ENCODE data around the gene EEF1B2.
"Not testable (repeated sequence)": the region's sequence is repeated elsewhere in the genome, so short reads cannot be mapped to it uniquely, and the experiment has no call there.

The EEF1B2 gene

GRCh38 chr2:206159346-206160124 lies at the start of gene EEF1B2, which contains the start of gene NDUFS1:
EEF1B2 (plus strand) TSS chr2:206159895; CDS start chr2:206159980, 85 bp downstream.
NDUFS1 (minus strand) TSS chr2:206159444; CDS start chr2:206153678, 5,766 bp downstream.
- DNase-seq (ENCODE audit: low read depth): peak; percentile 98

DNA sequence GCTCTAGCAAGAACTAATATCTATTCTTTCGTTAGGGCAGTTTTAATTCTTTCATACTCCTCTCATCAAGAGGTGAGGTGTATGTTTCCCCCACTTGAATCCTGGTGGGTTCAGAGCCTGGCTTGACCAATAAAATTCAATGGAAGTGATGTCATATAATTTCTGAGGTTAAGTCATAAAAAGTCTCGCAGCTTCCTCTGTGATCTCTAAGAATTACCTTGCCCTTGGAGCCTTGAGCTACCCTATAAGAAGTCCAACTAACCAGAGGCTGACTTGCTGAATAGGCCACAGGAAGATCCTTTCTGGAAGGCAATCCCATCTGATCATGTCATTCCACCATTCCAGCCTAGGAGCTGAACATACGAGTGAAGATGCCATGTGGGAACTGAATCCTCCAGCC lies 47.6 kb upstream of the EEF1B2 start:
- no peak for DNase-seq (ENCODE audit: low read depth)

GRCh38 chr2:206112846-206113547 lies 46.7 kb upstream of the EEF1B2 start:
- DNase-seq (ENCODE audit: low read depth): peak; percentile 63

DNA sequence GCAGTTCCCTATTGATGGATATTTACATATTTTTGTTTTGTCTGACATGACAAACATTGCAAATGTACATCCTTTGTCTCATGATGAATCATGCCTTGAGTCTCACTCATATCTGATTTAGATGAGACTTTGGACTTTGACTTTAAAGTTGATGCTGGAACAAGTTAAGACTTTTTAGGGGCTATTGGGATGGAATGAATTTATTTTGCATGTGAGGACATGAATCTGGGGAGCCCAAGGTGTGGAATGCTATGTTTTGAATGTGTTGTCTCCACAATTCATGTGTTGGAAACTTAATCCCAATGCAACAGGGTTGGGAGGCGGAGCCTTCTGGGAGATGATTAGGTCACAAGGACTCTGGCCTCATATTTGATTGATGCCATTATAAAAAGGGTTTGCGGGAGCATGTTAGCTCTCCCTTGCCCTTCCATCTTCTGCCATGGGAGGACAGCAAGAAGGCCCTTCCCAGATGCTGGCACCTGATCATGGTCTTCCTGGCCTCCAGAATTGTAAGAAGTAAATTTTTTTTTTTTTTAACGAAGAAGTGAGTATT lies 44.6 kb upstream of the EEF1B2 start:
- no peak for DNase-seq (ENCODE audit: low read depth)

DNA sequence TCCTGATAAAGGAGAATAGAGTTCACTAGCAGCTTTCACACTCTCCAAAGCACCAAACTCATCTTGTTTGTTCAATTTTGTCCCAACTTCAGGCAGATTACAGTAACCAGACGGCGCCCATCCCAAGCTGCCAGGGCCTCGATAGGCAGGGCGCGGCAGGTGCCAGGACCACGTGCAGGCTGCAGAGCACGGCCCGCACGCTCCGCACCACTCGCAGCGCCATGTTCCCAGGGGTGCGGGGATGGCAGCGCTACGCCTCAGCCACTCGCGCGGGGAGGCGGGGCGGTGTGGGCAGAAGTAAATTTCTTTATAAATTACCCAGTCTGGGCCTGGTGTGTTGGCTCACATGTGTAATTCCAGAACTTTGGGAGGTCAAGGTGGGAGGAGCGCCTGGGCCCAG lies 43.4 kb upstream of the EEF1B2 start:
- no peak for DNase-seq (ENCODE audit: low read depth)

DNA sequence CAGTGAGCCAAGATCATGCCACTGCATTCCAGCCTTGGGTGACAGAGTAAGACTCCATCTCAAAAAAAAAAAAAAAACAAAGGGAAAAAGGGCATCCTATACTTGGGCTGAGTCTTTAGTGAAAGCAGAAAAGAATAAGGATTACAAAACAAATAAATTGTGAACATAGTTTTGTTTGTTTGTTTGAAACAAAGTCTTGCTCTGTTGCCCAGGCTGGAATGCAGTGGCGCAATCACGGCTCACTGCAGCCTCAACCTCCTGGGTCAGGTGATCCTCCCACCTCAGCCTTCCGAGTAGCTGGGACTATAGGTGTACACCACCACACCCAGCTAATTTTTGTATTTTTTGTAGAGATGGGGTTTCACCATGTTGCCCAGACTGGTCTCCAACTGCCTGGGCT lies 37.1 kb upstream of the EEF1B2 start:
- not testable (repeated sequence) for DNase-seq (ENCODE audit: low read depth)

- DNase-seq (ENCODE audit: low read depth): no peak
Measured at GRCh38 chr2:206125901-206126300, 33.8 kb upstream of the EEF1B2 start.

DNA sequence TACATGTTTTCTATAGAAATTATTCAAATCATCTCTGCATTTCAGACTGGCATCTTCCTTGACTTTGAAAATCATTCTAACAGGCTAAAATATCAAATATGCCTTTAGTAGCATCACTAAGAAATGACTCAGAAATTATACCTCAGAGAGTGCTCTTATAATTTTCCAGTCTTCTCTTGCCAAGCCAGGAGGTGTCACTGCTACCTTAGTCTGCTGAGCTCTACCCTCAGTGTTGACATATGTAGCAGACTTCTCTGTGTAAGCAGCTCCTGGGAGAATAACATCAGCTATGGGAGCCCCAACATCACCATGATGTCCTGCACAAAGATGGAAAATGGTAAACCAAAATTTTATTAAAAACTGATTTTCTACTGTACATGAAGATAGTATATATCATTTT lies 32.0 kb upstream of the EEF1B2 start:
- no peak for DNase-seq (ENCODE audit: low read depth)

DNA sequence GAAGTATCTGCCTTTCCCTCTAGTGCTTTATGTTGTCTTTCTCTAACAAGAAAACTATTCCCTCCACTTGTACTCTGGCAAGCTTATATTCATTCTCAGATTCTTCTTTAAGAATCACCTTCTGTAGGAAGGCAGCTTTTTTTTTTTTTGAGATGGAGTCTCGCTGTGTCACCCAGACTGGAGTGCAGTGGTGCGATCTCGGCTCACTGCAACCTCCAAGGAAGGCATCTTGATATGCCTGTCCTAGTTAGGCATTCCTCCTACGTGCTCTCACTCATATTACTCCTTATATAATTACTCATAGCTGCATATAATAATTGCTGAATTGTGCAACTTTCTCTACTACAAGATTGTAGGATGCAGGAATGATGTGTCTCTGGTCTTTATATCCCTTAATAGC lies 16.2 kb upstream of the EEF1B2 start:
- DNase-seq (ENCODE audit: low read depth): no peak

GRCh38 chr2:206144383-206144782 lies 15.3 kb upstream of the EEF1B2 start:
- DNase-seq (ENCODE audit: low read depth): no peak

DNA sequence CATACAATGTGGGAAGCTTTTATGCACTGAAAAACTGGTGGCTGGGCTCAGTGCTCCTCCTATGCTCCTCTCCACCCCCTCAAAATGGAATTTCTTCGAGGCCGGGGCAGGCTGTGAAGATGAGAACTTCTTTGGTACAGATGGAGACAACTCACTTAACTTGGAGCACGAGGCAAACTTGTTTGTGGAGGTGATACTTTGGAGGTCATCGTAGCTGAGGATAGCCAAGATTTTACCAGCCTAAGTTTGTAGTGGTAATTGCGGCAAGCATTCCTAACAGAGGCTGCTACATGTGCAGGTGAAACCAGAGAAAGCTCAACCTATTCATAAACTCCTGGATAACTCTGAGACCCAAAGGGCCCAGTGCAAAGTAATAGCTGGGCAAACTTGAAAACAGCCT lies 14.0 kb upstream of the EEF1B2 start:
- DNase-seq (ENCODE audit: low read depth): no peak

DNA sequence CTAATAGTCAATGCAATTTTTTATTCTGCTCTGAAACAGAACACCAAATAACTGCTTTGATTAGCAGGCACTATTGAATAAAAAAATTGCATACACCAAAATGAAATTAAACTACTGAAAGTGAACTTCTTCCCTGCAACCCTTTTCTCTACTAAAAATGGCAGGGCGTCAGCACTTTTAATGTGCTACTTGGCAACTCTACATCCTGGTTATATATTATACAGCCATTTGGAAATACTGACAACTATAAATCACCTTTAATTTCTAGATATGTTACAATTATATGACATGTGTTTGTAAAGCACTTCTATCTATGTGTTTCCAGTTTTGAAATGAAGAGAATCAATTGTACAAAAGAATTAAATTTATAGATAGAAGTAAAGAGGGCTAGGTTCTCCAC lies 10.4 kb upstream of the EEF1B2 start:
- no peak for DNase-seq (ENCODE audit: low read depth)

DNA sequence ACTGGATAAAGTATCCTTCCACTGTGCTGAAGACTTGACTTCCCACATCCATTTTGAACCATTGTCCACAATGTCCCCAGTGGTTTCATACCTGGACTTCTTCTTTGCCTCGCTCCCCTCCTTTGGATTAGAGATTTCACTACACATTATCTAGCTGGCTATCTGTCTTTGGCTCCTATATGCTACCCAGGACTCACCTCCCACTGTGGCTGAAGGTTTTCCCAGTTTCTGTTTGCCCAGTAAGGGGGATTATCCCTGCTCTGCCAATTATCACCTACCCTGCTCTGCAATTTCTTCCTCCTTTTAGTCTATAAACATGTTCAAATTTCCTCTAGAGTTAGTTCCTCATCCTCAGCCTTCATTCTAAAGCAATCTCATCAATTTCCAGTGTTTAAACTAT lies 9.5 kb upstream of the EEF1B2 start:
- DNase-seq (ENCODE audit: low read depth): no peak

- DNase-seq (ENCODE audit: low read depth): no peak
Measured at GRCh38 chr2:206150631-206151030, 9.1 kb upstream of the EEF1B2 start.

DNA sequence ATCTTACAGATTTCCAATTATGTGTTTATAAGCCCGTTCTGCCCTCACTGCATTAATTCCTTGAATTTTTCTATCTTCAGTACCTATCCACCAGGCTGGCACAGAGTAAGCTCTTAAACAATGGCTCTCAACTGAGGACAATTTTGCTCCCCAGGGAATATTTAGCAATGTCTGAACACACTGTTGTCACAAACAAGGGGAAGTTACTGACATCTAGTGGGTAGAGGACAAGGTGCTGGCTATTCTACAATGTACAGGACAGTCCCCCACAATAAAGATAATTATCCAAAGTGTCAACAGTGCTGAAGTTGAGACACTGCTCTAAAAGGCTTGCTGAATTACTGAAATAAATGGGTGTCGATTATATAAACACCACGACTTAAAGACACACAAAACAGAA lies 5.5 kb upstream of the EEF1B2 start:
- no peak for DNase-seq (ENCODE audit: low read depth)

- peak; percentile 35 for DNase-seq (ENCODE audit: low read depth)
Measured at GRCh38 chr2:206157014-206157413, 2.7 kb upstream of the EEF1B2 start.

GRCh38 chr2:206158563-206159345 lies 941 bp upstream of the EEF1B2 start:
- DNase-seq (ENCODE audit: low read depth): peak; percentile 36

- DNase-seq (ENCODE audit: low read depth): no peak
Measured at GRCh38 chr2:206160125-206160806, 571 bp downstream of the EEF1B2 start.

DNA sequence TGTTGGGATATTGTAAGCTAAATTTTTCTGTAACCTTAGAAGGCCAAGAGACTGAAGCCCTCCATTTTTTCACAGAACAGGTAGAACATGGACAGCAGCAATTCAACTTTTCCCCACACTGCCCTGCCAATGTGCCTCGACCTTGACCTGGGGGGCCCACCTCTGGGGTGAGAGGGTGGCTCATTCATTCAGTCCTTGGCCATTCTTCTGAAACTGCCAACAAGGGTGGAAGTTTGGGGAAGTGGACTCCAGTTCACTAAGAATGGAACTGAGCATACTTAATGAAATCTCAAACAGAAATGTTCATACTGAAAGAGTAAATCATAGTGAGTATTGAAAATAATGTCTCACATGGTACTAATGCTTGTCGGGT lies 1.1 kb downstream of the EEF1B2 start:
- no peak for DNase-seq (ENCODE audit: low read depth)

- DNase-seq (ENCODE audit: low read depth): peak; percentile 76
Measured at GRCh38 chr2:206162401-206162800, 2.7 kb downstream of the EEF1B2 start.

- no peak for DNase-seq (ENCODE audit: low read depth)
Measured at GRCh38 chr2:206163251-206163880, 3.7 kb downstream of the EEF1B2 start.
